D721Med (cell line): Measurements from ENCODE around the gene TMEM222.

Experiments
- DNase-seq: peaks from one replicate; pipeline ENCODE4 v3.0.0; 2011; ENCODE audit warnings: low spot score; ENCODE audit not compliant: insufficient read length
- FAIRE-seq: peaks from 2 replicates; lab custom pipeline; 2011; peaks lifted over from hg19 to GRCh38; lab: Jason Lieb, UNC
- TF ChIP-seq, protein P1 (sequence below): IDR thresholded peaks from 2 replicates; pipeline ENCODE4 v1.5.1; 2012; ENCODE audit warnings: mild to moderate bottlenecking, control low read depth; ENCODE audit not compliant: insufficient read depth; ENCODE audit errors: missing control alignments

The TMEM222 gene

DNA sequence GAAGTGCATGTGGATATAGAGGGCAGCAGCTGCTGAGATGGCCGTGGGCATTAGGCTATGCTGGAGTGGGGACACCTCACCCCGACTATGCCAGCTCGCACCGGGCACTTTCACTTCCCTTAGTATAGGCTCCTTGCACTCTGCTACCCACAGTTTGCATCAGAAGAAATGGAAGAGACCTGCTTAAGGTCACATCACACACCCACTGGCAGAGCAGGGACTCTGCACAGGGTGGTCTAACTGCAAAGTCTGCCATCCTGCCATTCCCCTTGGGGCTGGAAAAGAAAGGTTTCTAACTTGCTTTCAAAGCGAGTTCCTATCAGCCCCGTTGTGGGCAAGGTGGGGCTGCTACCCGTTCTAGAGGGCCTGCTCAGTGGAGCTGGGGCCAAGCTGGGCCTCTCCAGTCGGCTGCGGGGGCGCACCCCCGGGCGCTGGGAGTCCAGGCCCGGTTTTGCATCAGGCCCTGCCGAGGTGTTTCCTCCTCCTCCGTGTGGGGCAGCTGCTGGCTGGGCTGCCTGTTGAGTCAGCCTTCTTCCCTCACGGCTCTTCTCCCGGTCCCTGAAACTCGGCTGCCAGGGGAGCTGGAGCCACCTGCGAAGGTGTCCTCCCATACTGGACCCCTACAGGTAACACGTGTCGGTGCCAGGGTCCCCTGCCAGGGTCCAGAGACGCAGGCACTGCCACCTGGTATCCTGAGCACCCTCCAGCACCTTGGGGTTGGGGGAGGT is 19.7 kb downstream of the TMEM222 start, which contains the start of gene SYTL1:
Gene SYTL1, plus strand, starts transcription at position 498 of the 728 bp plus-strand sequence. CDS start 3,313 bp downstream, outside the sequence.
- TF ChIP-seq, protein P1, sequence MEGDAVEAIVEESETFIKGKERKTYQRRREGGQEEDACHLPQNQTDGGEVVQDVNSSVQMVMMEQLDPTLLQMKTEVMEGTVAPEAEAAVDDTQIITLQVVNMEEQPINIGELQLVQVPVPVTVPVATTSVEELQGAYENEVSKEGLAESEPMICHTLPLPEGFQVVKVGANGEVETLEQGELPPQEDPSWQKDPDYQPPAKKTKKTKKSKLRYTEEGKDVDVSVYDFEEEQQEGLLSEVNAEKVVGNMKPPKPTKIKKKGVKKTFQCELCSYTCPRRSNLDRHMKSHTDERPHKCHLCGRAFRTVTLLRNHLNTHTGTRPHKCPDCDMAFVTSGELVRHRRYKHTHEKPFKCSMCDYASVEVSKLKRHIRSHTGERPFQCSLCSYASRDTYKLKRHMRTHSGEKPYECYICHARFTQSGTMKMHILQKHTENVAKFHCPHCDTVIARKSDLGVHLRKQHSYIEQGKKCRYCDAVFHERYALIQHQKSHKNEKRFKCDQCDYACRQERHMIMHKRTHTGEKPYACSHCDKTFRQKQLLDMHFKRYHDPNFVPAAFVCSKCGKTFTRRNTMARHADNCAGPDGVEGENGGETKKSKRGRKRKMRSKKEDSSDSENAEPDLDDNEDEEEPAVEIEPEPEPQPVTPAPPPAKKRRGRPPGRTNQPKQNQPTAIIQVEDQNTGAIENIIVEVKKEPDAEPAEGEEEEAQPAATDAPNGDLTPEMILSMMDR: no peak
- FAIRE-seq (no peak), DNase-seq (no peak)

DNA sequence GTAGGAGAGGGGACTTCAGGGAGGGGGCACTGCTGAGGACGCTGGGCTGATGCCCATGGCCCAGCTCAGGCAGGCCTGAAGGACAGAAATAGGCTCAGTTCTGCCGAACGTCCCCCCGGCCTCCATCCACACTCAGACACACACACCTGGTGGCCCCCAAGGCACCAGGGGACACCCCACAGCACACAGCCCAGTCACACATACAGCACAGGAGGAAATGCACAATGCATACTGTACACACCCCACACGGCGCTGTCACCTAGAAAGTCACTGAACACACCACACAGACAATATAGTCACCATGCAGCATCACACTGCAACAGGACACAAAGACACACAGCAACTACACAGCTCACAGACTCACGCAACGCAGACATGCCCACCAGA is 20.4 kb downstream of the TMEM222 start:
- DNase-seq (no peak), FAIRE-seq (no peak)
- TF ChIP-seq, protein P1: no peak

DNA sequence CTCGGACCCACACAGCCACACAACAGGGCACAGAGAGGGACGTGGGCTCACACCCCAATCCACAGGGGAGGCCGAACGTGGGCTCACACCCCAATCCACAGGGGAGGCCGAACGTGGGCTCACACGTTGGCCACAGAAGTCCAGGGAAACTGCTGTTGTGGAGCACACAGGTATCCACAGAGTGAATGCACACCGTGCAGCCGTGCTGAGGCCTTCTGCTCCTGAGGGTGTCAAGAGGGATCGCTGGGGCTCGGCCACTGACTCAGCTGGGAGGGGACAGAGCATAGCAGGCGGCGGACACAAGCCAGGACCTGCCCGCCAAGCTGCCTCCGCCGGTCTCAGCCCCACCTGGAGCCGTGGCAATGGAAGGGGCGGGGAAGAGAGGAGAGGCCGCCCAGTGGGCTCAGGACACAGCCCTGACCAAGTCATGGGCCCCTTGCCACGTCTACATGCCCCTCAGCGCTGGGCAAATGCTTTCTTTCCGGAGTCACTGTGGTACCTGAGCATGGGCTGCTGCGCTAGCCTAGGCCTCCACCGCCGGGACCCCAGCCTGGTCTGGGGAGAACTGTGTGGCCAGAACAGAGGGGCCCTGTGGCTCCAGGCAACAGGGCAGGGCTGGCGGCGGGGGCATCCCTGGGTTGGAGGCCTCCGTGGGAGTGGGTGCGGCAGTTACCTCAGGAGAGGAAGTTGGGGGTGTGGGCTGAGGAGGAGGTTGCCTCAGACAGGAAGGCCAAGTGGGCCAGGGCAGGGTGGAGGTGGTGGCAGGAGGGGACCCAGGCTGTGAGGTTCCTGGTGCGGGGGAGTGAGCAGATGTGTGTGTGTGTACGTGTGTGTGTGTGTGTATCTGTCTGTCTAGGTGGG is 21.0 kb downstream of the TMEM222 start:
- TF ChIP-seq, protein P1: no peak
- no peak for FAIRE-seq
- DNase-seq: no peak

DNA sequence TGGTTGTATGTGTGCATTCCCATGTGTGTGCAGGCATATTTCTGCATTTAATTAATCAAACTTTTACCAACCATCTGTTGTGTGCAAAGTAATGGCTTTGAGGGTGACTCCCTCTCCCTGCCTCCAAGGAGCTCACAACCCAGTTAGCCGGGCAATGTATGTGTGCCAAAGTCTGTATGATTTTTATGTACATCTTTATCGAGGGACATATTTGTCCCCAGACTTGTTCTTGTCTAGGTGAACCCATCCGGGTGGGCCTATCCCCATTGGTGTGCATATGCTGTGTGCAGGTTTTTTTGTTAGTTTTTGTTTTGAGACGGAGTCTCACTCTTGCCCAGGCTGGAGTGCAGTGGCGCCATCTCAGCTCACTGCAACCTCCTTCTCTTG is 21.7 kb downstream of the TMEM222 start:
- TF ChIP-seq, protein P1: no peak
- DNase-seq (no peak), FAIRE-seq (no peak)

DNA sequence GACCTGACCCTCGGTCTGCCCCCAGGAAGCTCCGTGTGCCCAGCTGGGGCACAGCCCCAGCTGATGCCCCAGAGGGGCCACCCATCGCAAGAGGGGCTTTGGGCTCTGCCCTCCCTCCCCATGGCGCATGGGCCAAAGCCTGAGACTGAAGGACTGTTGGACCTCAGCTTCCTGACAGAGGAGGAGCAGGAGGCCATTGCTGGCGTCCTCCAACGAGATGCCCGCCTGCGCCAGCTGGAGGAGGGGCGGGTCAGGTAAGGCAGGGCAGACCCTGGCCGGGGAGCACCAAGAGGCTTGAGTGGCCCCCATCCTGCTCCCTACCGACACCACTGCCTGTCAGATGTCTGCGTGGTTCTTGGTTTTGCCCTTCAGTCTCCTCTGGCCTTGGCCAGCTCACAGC is 23.3 kb downstream of the TMEM222 start:
- no peak for DNase-seq
- FAIRE-seq: no peak
- TF ChIP-seq, protein P1: no peak

DNA sequence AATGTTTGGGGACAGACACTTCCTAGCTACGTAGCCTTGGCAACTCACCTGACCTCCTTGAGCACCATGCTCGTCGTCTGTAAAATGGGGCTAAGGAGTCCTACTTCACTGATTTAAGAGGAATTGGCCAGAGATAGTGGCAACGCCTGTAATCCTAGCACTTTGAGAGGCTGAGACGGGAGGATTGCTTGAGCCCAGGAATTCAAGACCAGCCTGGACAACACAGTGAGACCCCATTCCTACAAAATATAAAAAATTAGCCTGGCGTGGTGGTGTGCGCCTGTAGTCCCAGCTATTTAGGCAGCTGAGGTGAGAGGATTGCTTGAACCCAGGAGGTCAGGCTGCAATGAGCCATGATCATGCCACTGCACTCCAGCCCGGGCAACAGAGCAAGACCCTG is 24.4 kb downstream of the TMEM222 start:
- FAIRE-seq (no peak), DNase-seq (no peak)
- TF ChIP-seq, protein P1: no peak
